Endometrium (tissue), 2 donors: ENCODE measurements around the gene PALLD.
"Not testable (repeated sequence)": the region's sequence is repeated elsewhere in the genome, so short reads cannot be mapped to it uniquely, and the experiment has no call there.

ENCODE experiments used
- FAIRE-seq: peaks from 2 replicates; lab custom pipeline; 2012; peaks lifted over from hg19 to GRCh38; lab: Jason Lieb, UNC
- donor health status: control.
- donor health status: control.

Gene PALLD

DNA sequence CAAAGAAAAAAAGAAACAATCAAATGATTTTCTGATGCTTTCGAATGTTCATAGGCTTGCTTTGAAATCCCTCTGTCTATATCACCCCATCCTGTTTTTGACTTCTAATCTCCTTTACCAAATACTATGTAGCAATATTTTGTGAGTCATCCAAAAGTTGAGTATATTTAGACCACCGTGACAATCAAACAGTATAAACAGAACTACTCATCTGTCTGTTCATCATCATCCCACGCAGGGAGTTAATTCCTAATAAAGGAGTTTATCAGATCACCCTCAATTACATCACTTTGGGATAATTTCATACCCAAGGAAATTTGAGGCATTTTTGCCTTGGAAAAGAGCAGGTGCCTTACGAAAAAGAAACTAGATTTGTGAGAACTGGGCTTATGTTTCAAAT, 300.3 kb downstream of the PALLD start:
- FAIRE-seq: no peak

DNA sequence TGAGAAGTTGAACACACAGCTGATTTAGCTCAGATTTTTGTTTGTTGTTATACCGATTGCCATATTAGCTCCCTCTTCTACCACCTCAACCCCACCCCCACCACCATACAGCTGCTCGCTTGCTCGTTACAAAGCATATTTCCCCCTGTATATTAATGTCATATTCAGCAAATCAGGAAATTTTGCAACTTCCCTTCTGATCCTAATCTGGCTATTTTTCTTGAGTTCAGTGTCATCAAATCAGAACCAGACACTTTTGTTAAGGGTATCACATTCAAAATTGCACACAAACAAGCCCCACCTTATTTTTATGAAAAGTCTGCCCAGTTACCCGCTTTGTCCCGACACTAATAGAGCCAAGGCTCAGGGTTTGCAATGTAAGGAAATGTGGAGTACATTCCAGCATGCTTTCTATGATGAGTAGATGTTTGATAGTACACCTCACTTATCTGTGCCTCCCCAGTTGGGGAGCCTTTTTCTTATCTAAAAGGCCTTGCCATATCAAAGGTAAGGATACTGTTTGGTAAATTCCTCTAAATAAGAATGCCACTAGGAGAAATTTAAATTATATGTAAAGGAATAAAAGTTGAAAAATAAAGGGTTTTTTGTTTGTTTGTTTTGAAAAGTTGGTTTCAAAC, 301.0 kb downstream of the PALLD start:
- no peak for FAIRE-seq

DNA sequence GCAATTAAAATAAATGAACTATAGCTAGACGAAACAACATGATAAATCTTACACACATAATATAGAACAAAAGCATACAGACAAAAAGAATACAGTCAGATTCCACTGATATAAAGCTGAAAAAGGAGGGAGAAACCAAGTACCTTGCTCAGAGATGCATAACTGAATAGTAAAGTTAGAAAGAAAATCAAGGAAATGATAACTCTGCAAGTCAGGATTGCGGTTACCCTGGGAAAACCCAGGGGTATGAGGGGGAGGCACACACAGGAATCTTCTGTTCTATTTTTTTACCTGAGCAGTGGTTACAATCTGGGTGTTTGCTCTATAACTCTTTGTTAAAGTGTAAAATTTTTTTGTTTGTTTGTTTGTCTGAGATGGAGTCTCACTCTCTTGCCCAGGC, 304.1 kb downstream of the PALLD start:
- no peak for FAIRE-seq

DNA sequence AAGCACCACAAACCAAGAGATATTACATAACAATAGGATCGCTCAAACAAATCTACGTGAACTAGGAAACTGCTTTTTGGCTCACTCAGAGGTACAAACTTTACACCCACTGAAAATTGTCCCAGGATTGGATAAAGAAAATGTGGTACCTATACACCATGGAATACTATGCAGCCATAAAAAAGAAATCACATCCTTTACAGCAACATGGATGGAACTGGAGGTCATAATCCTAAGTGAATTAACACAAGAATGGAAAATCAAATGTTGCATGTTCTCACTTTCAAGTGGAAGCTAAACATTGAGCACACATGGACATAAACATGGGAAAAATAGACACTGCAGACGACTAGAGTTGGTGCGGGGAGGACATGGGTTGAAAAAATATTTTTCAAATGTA, 305.4 kb downstream of the PALLD start:
- no peak for FAIRE-seq

DNA sequence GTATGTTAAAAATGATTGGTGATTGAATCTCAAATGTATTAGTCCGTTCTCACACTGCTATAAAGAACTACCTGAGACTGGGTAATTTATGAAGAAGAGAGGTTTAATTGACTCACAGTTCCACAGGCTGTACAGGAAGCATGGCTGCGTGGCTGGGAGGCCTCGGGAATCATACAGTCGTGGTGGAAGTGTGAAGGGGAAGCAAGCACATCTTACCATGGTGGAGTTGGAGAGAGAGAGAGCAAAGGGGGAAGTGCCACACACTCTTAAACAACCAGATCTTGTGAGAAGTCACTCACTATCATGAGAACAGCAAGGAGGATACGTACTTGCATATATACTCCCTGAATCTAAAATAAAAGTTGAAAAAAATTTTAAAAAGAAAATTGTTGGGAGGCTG, 306.2 kb downstream of the PALLD start:
- not testable (repeated sequence) for FAIRE-seq

DNA sequence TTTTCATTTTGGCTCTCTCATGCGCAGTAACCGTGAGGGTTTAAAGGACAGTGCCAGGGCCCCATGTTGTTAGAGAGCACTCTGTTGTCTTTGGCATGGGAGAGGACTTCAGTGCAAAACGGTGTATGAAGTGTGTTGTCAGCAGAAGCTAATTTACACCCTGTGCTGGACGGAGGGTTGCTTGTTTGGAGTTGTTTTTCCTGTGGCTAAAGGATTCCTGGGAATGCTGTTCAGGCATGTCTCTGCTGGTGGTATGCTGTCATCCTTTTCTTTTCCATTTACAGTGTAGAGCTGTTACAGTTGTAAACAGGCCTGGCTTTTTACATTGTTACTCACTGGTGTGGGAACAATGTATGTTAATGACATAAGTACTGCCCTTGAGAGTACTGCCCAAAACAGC, 306.9 kb downstream of the PALLD start:
- FAIRE-seq: no peak

DNA sequence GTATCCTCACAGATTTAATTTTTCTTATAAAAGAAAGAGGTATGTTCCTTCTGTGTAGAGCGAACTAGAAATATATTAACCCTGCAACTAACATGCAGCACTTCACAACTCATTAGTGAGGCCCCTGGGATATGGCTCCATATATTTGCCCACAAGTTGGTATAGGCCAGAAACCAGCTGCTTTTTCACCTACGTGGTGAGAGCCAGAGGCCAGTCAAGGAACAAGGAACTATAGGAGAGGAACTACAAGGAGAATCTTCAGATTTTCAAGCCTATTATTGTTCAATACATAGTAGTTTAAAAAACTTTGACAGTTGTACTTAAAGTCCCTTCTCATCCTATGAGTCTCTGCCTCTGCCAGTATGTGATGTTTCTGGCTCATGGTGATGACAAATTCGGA, 307.3 kb downstream of the PALLD start:
- FAIRE-seq: no peak

DNA sequence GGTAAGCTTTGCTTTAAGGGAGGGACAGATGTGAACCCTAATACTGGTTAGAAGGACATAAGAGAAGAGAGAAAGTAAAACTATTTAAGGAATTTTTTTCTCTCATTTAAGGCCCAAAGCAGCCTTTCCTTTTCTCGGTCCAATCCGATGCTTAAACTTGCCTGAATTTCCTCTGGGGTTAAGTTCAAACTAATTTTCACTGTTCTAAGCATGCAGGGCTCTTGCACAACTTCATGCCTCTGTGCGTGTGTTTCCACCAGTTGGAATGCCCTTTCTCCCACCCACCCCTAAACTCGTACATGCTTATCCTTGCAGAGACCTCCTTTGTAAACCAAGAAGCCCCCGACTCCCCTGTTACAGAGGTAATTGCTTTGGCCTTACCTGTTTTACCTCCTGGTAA, 308.5 kb downstream of the PALLD start:
- no peak for FAIRE-seq

DNA sequence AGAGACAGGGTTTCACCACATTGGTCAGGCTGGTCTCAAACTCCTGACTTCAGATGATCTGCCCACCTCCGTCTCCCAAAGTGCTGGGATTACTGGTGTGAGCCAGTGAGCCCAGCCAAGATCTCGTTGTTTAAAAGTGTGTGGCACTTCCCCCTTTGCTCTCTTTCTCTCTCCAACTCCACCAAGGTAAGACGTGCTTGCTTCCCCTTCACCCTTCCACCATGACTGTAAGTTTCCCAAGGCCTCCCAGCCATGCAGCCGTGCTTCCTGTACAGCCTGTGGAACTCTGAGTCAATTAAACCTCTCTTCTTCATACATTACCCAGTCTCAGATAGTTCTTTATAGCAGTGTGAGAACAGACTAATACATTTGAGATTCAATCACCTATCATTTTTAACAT, 309.4 kb downstream of the PALLD start:
- not testable (repeated sequence) for FAIRE-seq

DNA sequence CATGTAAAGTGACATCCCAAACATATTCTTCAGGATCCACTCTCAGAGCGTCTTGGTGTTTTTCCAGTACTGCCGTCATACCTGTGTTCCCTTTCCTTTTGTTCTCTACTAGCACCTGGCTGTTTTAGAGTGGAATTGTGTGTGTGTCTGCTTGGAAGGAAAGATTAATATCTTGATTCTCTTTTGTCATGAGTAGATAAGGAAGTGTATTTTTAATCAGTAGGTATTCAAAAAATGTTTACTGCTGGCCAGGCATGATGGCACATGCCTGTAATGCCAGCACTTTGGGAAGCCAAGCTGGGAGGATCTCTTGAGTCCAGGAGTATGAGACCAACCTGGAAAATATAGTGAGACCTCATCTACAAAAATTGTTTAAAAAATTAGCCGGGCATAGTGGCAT, 314.4 kb downstream of the PALLD start:
- FAIRE-seq: no peak

DNA sequence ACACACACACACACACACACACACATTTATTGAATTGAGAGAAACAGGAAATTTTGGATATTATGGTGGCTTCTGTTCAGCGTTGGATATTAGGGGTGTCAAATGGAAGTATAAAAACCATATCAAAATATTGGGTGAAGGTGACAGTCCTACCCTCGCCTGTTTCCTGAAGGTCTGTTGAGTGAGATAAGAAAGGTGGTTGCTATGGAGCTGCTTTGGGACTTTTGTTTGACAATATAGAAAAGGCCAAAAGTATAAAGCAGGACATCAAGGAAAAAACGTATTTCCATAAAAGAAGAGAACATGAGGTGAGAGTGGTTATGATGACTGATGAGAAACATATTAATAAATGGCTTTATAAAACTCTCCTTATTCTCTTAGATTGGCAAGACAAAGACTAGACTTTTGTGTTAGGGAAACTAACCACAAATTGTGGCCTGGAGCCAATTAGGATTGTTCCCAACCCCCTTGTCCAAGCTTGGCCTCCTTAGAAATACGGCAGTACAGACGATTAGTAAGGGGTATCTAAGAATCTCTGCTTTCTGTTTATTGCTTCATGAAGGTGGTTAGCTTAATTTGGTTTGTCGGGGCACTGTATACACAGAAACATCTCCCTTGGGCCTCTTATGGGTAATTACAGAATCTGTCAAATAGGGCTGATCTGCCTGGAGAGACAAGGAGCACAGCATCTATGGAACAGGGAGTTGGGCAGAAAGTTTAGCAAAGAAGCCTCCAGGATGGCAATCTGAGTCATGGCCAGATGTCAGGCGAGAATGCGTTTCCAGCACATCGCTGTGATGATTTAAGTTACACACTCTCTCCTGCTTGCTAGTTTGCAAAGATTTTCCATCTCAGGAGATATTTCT, 315.2 kb downstream of the PALLD start:
- no peak for FAIRE-seq

DNA sequence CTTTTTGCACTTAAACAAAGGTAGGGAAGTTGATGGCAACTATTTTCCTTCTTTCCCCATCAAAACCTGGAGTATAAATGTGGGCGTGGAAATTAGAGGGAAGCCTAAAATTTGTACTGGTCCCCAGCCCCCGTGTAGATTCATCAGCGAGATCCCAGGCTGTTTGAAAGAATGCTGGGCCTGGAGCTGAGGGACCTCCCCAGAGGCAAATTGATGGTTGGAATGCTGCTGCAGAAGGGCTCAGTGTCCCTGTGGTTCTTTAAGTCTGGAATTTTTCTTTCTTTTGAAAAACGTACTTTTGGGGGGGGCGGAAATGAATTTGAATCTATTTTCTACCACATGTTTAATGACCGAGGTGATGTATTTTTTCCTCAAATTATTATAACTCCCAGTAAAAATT, 316.0 kb downstream of the PALLD start:
- FAIRE-seq: no peak

DNA sequence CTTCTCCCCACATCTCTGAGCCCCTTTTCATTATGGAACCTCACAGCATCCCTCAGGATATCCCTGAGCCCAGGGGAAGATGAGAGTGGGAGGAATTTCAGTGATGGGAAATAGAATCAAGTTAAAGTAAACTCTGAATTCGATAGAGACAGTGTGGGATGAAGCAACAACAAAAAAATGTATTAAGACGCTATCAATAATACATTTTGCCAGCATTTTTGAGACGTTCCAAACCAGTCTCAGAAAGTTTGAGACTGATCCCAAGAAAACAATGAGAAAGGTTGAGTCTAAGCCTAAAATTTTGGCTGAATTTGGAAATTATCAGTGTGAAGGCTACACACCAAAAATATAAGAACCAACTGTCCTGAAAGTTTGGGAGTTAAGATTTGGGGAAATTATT, 317.0 kb downstream of the PALLD start:
- FAIRE-seq: no peak

DNA sequence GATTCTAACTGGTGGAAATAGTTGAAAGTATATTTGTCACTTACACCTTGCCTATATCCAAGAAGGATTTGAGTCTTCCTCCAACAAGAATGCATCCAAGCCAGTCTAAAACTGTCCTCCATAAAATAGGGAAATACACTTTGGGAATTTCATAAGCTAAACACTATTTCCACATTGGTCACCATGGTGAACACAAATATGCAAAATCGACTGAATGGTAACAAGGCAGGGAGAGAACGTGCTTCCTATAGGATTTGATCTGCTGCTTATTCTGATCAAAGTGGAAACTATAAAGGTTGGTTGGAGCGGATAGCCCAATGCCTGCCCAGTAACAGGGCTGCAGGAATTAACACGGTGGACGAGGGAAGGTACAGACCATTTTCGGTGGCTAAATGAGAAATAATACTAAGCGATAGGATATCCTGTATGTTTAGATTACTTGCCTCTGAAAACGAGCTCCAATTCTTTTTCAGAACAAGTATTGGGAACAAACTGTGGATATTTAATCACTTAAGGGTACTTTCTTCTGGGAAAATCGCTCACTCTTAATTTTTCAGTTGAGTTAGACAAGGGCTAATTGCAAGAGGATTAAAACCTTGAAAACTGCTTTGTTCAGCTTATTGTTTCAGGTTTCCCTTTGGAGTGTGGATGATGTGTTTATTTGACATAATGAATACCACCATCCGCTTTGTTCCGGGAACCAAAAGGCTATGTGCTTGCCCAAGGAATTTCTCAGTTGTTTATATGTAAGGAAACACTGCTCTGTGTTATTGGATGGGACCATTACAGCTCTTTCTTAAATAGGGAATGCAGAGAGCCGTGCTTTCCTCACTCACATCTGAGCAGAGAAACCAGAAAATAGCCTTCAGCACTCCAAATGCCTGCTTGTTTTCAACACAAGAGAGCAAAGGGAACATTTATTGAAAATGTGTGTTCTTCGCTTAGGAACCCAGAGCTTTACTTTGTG, 318.8 kb downstream of the PALLD start:
- no peak for FAIRE-seq

DNA sequence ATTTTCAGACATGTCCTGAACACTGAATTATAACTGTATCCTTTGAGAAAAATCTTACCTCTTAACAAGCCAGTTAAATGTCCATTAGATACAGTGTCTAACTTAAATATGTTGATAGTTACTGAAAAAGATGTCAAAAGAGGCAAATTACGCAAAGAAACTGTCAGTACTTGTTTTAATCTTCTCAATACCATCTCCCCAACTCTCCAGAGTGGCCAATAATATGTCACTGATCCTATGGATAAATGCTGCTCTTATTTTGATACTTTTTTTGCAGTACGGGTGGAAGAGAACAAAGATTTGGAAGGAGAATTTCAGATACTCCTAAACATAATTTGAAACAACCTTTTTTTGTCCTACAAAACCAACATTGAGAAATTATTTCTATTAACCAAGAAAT, 320.5 kb downstream of the PALLD start:
- no peak for FAIRE-seq

DNA sequence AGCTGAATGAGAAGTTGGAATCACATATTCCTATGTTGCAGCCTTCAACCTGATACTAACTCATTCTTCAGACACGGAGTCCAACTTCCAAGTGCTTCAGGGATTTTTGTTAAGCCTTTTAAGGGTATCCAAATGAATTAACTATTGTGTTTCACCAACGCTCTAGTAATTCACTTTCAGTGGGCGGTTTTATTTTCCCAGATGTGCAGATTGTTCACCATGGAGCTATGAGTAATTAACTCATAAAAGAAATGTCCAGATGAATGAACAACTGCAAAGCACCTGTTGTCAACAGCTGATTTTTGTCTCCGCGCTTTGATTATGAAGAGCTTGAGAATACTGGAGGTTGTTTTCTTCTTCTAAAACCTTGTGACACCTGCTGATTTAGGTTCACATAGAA, 325.6 kb downstream of the PALLD start:
- peak; percentile 8 for FAIRE-seq

DNA sequence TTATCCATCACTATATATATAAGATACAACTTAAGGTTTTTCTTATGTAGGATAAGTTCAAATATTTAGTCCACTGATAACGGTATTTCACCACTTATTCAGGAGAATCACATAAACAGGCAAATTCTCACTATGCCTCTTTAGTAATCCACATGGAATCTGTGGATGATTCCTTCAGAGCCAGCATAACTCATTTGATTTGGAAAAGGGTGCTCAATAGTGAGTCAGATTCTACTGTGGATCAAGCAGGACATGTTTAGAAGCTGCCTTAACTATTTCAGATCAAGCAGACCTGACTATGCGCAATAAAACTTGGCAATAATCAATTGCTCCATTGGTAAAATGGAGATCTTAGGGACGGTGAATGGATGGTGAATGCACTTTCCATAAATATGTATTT, 329.1 kb downstream of the PALLD start:
- no peak for FAIRE-seq

DNA sequence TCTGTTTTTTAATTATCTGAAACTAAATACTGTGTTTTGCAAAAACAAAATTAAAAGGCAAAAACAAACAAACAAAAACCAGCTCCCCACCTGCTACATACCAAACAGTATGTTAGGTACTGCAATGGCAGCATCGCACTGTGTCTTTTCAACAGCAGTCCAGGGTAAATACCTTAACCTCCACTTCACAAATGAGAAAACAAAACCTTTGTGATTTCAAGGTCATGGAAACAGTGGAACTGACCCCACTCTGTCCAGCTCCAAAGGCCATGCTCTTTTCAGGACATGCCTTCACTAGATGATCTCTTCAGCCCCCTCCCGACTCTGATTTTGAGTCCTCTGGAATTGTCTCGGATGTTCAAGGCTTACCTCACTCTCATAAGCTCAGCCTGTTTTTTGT, 329.8 kb downstream of the PALLD start:
- no peak for FAIRE-seq

DNA sequence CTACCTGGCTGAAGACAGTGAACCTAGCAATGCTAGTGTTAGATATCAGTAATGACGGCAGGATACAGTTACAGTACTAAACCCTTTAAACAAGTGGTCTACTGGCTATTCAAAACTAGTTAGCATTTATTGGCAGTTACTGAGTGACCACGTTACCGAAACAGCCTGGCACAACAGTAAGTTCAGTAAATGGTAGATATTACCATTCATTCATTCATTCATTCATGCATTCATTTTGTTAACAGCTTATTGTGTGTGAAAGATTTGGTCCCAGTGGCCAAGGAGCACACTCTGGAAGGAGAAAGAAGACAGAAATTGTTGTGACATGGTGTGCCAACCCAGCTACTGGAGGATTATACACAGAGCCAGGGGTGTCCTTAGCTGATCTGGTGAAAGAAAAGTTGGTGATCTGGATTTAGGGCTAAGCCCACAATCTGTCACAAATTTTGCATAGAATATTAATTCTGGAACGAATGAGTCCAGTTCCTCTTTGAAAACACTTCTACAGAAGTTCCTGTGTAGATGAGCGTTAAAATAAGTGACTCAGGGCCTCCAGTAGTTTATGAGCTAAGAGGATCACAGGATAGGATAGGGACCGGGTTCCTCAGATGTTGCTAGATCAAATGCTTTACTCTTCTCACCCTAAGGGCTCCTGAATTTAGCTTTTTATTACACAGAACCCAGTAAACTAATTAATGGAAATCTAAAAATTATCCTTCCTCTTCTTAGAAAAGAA, 334.1 kb downstream of the PALLD start:
- FAIRE-seq: no peak

DNA sequence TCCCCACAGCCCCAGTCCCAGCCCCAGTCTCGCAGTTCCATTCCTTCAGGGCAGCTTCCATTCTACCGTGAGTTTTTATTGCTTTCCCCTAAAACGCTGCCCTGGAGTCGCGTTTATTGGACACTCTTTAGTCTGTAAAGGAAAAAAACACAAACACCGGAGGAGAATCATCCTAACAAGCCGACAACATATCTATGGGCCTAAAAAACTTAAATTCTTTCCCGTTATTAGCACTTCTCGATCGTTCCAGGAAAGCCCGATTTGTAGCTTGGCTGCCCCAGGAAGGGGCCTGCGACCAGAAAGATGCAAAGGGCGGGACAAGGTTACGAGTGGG, 334.7 kb downstream of the PALLD start:
- no peak for FAIRE-seq

DNA sequence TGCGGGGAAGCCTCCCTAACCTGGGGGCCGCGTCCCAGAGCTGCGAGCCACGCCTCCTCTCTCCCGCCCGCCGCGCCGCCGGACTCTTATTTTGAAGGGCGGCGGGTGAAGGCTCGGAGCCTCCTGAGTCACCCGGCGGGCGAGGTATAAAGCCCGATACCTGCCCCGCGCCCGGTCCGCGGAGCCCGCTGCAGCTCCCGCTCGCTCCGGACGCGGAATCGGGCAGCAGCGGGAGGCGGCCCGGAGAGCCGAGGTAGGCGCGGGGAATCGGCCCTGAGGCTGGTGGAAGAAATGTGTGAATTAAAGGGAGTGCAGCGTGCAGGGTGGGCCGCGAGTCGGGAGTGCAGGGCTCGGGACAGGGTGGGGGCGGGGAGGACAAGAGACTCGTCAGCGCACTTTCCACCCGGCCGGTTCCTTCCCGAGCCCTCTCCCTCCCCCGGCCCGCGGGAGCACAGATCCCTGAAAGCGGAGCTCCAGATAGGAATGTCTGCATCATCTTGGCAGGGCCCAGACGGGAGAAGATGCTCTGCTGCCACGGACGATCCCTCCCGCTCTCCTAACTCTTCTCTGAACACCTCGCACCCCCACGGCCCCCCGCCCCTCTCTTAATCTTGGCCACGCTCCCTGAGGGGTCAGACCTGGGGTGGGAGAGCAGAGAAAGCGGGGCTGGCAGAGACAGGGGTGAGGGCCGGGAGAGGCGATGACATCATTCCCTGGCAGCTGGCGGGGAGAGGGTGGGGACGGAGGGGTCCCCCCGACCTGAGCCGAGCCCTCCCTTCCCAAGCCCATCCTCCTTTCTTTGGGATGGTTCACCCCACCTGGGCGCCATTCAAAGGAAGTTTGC, 335.3 kb downstream of the PALLD start:
- FAIRE-seq: no peak
